Esophagus muscularis mucosa (tissue), 3 donors: Measurements from ENCODE around the gene TAGLN3.

Source experiments
- CTCF ChIP-seq, 3 experiments: fragments of 200-600 bp in 2 of 3; fragments of 450-650 bp in 1 of 3; sonication (generic) in 2 of 3; IDR thresholded peaks; one replicate each; pipeline ENCODE4 v1.5.1; 2017 to 2019; ENCODE audit warnings: antibody characterized with exemption in 3 of 3, mild to moderate bottlenecking in 2 of 3, moderate library complexity in 1 of 3
- POLR2AphosphoS5 ChIP-seq, 2 donors: sonication (generic); formaldehyde crosslinking; IDR thresholded peaks; one replicate each; pipeline ENCODE4 v1.6.1; 2017; ENCODE audit warnings: antibody characterized with exemption in 2 of 2

- TF ChIP-seq CTCF (IDR thresholded peaks at IDR 0.05) (no peak), POLR2AphosphoS5 (IDR thresholded peaks at IDR 0.05) (no peak)
Measured at GRCh38 chr3:111961461-111962164, 37.1 kb upstream of the TAGLN3 start.
